Eye (tissue), 1 donor: ENCODE results near the gene PRR5.

ENCODE experiments used
- DNase-seq: peaks from one replicate; pipeline ENCODE4 v3.0.0-alpha.2; 2015

PRR5 gene

DNA sequence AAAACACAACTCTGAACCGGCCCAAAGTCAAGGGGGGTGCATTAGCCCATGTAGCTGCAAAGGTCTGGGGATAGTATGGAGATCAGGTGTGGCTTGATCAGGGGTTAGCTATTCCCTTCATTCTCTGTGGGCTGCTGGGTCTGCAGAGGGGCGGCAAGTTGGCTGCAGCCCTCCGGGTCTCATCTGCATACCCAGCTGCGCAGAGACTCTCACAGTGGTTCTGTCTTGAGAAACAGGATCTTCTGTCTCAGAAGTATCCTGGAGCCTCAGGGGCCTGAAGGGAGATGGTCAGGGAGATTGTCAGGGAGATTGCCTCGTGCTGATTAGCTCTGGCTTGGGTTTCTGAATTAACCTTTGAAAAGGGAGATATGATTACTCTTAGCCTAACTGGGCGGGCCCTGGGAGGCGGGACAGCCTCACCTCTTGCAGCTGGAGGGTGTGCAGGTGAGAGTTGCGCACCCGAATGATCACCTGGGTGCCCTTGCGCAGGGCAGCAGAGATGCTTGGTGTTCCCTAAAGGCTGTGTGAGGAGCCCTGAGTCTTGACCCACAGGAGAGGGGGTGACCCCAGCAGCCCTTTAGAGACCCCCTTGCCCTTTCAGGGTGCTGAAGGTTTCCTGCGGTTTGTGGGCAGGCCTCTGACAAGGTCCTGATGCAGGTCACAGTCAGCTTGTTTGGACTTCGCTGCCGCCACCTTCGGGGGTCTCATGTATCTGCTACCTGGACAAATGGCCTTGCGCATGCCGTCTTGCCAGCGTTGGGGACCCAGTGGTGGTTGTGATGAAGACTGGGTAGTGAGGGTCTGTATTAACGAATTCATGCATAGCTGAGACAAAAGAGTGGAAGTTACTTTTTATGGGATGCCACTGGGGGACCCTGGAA is 57.7 kb downstream of the PRR5 start:
- no peak for DNase-seq

GRCh38 chr22:44760476-44760875 is 58.5 kb downstream of the PRR5 start:
- no peak for DNase-seq

- no peak for DNase-seq
Measured at GRCh38 chr22:44761025-44761424, 59.0 kb downstream of the PRR5 start.

- DNase-seq = no peak
Measured at GRCh38 chr22:44764373-44764772, 62.4 kb downstream of the PRR5 start.

DNA sequence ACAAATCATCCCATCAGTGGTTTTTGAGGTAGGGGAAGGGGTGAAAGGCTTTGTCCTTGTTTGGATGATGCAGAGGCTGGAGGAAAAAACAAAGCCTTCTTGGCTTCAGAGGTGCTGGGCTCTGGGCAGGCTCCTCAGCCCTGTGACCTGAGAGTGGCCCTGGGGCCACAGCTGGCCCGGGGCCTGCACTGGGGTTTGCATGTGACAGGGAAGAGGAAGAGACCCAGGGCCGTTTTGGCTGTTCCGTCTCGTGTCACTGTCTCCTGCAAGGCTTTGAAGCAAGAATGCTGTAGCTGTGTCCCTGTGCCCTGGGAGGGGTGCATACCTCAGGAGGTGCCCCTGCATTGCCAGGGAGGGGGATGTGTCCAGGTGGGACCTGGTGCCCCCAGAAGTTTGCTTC is 63.0 kb downstream of the PRR5 start:
- no peak for DNase-seq

DNA sequence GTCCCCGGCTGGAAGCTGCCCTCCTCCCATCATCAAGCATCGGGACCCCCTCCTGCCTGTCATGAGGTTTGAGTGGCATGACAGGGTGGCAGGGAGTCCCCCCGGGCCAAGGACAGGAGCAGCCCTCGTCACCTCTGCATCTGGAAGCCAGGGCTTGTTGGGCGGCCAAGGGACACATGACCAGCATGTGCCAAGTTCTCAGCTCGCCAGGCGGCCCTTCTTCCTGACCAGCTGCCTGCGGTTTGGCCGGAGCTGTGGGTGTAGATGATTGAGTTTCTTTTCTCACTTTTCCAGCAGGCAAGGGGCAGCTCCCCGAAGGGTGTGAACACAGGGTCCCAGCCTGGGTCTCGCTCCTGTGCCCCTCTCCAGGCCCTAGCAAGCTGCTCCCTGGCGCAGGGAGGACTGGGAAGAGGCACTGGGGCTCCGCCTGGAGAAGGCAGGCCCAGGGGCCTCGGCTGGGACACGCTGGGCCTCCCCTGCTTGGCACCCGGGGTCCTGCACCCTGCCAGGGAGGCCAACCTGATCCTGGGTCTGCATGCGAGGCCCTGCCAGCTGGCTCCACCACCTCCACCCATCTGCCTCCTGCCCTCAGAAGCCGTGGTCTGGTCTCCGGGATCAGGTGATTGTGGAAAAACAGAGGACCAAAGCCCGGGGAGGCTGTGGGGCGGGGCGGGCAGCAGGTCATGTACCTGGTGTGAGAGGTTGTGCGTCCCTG is 63.7 kb downstream of the PRR5 start:
- no peak for DNase-seq

GRCh38 chr22:44773082-44773481 is 71.1 kb downstream of the PRR5 start:
- DNase-seq = no peak

DNA sequence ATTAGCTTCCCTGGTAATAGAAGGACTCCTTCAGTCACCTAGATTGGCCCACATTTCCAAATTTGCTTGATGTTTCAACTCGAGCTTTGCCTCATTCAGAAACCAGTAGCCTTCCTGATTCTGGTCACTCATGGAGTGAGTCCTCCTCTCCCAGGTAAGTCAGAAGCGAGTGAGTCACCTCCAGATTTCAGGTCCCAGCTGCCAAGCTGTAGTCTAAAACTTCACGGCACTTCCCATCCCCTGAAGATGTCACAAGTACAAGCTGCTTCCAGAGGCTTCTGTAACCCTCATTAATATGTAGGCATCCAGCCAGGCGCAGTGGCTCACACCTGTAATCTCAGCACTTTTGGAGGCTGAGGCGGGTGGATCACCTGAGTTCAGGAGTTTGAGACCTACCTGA is 73.9 kb downstream of the PRR5 start:
- no peak for DNase-seq

DNA sequence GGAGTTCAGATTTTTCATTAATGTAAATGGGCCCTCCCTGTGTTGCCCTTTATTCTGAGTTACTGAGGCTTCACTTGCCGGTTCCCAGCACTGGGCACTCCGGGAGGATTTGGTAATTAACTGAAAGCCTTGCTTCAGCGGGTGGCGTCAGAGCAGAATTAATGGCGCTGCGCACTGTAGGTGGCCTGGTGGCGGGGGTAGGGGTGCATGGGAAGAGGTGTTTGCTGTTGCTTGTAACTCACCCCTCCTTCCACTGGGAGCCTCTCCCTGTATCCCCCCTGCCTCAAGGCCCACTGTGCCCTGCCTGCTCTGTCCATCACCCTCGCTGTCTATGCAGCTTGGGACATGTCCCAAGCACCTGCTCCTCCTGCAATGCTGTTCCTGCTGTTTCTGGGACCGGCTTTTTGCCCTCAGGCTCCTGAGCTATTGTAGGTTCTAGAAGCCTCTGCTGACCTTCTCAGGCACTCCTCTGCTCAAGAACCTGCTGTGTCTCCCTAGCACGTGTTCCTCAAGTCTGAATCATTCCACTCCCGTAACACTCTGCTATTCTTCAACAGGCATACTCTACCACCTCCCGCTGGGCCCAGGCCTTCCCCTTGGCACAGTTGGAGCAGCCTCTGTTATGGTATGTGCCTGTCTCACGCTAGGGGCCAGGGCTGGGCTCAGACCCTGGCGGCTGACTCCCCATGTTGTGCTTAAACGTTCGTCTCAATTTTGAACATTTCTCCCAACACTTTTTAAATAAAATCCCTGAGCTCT is 74.8 kb downstream of the PRR5 start:
- no peak for DNase-seq

DNA sequence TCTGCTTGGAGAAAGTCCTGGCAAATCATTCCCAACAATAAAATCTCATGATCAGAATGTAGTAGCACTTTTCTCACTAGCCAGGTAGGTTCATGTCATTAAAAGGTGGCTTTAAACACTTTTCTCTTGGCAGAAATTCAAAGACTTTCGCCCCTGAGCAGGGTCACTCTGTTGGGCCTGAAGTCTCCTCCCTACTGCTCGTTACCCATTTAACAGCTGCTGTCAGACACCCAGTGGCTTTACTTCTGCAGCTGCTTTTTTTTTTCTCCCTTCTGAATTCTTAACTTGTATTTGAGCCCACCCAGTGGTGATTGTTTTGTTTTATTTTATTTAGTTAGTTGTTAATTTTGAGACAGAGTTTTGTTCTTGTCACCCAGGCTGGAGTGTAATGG is 75.4 kb downstream of the PRR5 start:
- no peak for DNase-seq

- DNase-seq = no peak
Measured at GRCh38 chr22:44780876-44781449, 79.0 kb downstream of the PRR5 start.

GRCh38 chr22:44782363-44782963 is 80.5 kb downstream of the PRR5 start:
- no peak for DNase-seq

- DNase-seq = no peak
Measured at GRCh38 chr22:44783091-44783490, 81.1 kb downstream of the PRR5 start.

- no peak for DNase-seq
Measured at GRCh38 chr22:44783581-44783980, 81.6 kb downstream of the PRR5 start.

- no peak for DNase-seq
Measured at GRCh38 chr22:44786136-44786535, 84.1 kb downstream of the PRR5 start.

- no peak for DNase-seq
Measured at GRCh38 chr22:44786610-44787009, 84.6 kb downstream of the PRR5 start.
